B cell (primary cell): ENCODE results near the gene ITGB3.

Experiments used
- CTCF ChIP-seq: fragments of 200-600 bp; IDR thresholded peaks from one replicate; pipeline ENCODE4 v1.8.0; 2022; ENCODE audit warnings: antibody characterized with exemption, mild to moderate bottlenecking
- EZH2 ChIP-seq: IDR thresholded peaks from 2 replicates; pipeline ENCODE4 v1.6.1; 2012; ENCODE audit warnings: borderline replicate concordance, low read depth, mild to moderate bottlenecking, moderate library complexity, low read length; ENCODE audit not compliant: insufficient read depth, poor library complexity, severe bottlenecking

- no peak for TF ChIP-seq EZH2
- TF ChIP-seq CTCF = no peak
Measured at GRCh38 chr17:47213540-47213939, 40.1 kb upstream of the ITGB3 start.
